Measurements from ENCODE around the gene ABCA4. TPM values are rescaled to one million over a fixed set of nuclear protein-coding genes. Genes with fewer than 3 reads are reported as not detected.

The ABCA4 gene
- total RNA-seq, 2 donors from 2014 or later: 0.33 to 0.42 TPM

GRCh38 chr1:94067196-94067595, 53.8 kb downstream of the ABCA4 start:
- DNase-seq (ENCODE audit: low spot score): no peak
- intact Hi-C loops (cut with DNase I): loop anchor here in 1 of 2 donors (2.0 to 10.0 kb wide), 2 partner anchors 86 to 168 kb away; partner anchors contain the start of gene ARHGAP29

GRCh38 chr1:94063379-94063778, 57.6 kb downstream of the ABCA4 start:
- intact Hi-C loops (cut with DNase I): loop anchor here (5.0 to 10.0 kb wide), 3 partner anchors 171 to 274 kb away; partner anchors contain the start of gene ARHGAP29 (in 2 of the 2)
- no peak for DNase-seq (ENCODE audit: low spot score)

GRCh38 chr1:94061513-94062443, 59.2 kb downstream of the ABCA4 start:
- DNase-seq (ENCODE audit: low spot score): no peak
- intact Hi-C loops (cut with DNase I): loop anchor here (5.0 to 10.0 kb wide), 3 partner anchors 173 to 276 kb away; partner anchors contain the start of gene ARHGAP29 (in 2 of the 2)

- no peak for DNase-seq (ENCODE audit: low spot score)
- intact Hi-C loops (cut with DNase I): loop anchor here (5.0 to 10.0 kb wide), 3 partner anchors 174 to 277 kb away; partner anchors contain the start of gene ARHGAP29 (in 2 of the 2)
These were observed 60.2 kb downstream of the ABCA4 start for GRCh38 chr1:94060720-94061119.

- no peak for DNase-seq (ENCODE audit: low spot score)
- intact Hi-C loops (cut with DNase I): no loop called here
These were observed 62.2 kb downstream of the ABCA4 start for GRCh38 chr1:94058766-94059165.

- no peak for DNase-seq (ENCODE audit: low spot score)
- intact Hi-C loops (cut with DNase I): no loop called here
These were observed 64.0 kb downstream of the ABCA4 start for GRCh38 chr1:94056996-94057395.

GRCh38 chr1:94056171-94056570, 64.8 kb downstream of the ABCA4 start:
- no peak for DNase-seq (ENCODE audit: low spot score)
- intact Hi-C loops (cut with DNase I): no loop called here

- no peak for DNase-seq (ENCODE audit: low spot score)
- intact Hi-C loops (cut with DNase I): no loop called here
These were observed 65.4 kb downstream of the ABCA4 start for GRCh38 chr1:94055459-94056122.

GRCh38 chr1:94050675-94051074, 70.3 kb downstream of the ABCA4 start:
- intact Hi-C loops (cut with DNase I): no loop called here
- DNase-seq (ENCODE audit: low spot score): no peak

- DNase-seq (ENCODE audit: low spot score): no peak
- intact Hi-C loops (cut with DNase I): no loop called here
These were observed 70.7 kb downstream of the ABCA4 start for GRCh38 chr1:94050254-94050653.

- intact Hi-C loops (cut with DNase I): loop anchor here in 1 of 2 donors (5.0 kb wide), 1 partner anchor 288 kb away; no protein-coding TSS in a partner anchor
- no peak for DNase-seq (ENCODE audit: low spot score)
These were observed 71.2 kb downstream of the ABCA4 start for GRCh38 chr1:94049791-94050190.

GRCh38 chr1:94048413-94049164, 72.4 kb downstream of the ABCA4 start:
- DNase-seq (ENCODE audit: low spot score): no peak
- intact Hi-C loops (cut with DNase I): loop anchor here in 1 of 2 donors (5.0 kb wide), 1 partner anchor 289 kb away; no protein-coding TSS in a partner anchor

GRCh38 chr1:94047949-94048348, 73.0 kb downstream of the ABCA4 start:
- no peak for DNase-seq (ENCODE audit: low spot score)
- intact Hi-C loops (cut with DNase I): loop anchor here in 1 of 2 donors (5.0 kb wide), 1 partner anchor 289 kb away; no protein-coding TSS in a partner anchor

- intact Hi-C loops (cut with DNase I): loop anchor here (2.0 to 5.0 kb wide), 2 partner anchors 19 to 292 kb away; no protein-coding TSS in a partner anchor
These were observed 75.4 kb downstream of the ABCA4 start for GRCh38 chr1:94045465-94046056.

GRCh38 chr1:94044891-94045290, 76.1 kb downstream of the ABCA4 start:
- no peak for DNase-seq (ENCODE audit: low spot score)
- intact Hi-C loops (cut with DNase I): loop anchor here (2.0 to 5.0 kb wide), 2 partner anchors 18 to 292 kb away; no protein-coding TSS in a partner anchor

More at GRCh38 chr1:94045465-94046056, 75.4 kb downstream of the ABCA4 start:
- peak; percentile 96 for DNase-seq (ENCODE audit: low spot score)

- intact Hi-C loops (cut with DNase I): loop anchor here in 1 of 2 donors (2.0 kb wide), 1 partner anchor 18 kb away; no protein-coding TSS in a partner anchor
- DNase-seq (ENCODE audit: low spot score): no peak
These were observed 76.6 kb downstream of the ABCA4 start for GRCh38 chr1:94044290-94044790.

- intact Hi-C loops (cut with DNase I): loop anchor here in 1 of 2 donors (2.0 kb wide), 1 partner anchor 17 kb away; no protein-coding TSS in a partner anchor
- DNase-seq (ENCODE audit: low spot score): no peak
These were observed 77.1 kb downstream of the ABCA4 start for GRCh38 chr1:94043738-94044289.

GRCh38 chr1:94042388-94042787, 78.6 kb downstream of the ABCA4 start:
- intact Hi-C loops (cut with DNase I): no loop called here
- DNase-seq (ENCODE audit: low spot score): no peak

All from posterior vena cava (tissue), 2 donors.